GM18517 (cell line): Measurements from ENCODE around the gene ABLIM1.

Experiments used
- ATAC-seq: cut with Tn5 transposase; IDR thresholded peaks from one replicate; pipeline ENCODE4 v1.9.1; 2021; ENCODE audit warnings: mild to moderate bottlenecking, moderate library complexity; ENCODE audit not compliant: unreplicated experiment

Gene ABLIM1

GRCh38 chr10:114649217-114649903, 8.7 kb downstream of the ABLIM1 start:
- no peak for ATAC-seq

GRCh38 chr10:114648368-114648767, 9.7 kb downstream of the ABLIM1 start:
- ATAC-seq: no peak

DNA sequence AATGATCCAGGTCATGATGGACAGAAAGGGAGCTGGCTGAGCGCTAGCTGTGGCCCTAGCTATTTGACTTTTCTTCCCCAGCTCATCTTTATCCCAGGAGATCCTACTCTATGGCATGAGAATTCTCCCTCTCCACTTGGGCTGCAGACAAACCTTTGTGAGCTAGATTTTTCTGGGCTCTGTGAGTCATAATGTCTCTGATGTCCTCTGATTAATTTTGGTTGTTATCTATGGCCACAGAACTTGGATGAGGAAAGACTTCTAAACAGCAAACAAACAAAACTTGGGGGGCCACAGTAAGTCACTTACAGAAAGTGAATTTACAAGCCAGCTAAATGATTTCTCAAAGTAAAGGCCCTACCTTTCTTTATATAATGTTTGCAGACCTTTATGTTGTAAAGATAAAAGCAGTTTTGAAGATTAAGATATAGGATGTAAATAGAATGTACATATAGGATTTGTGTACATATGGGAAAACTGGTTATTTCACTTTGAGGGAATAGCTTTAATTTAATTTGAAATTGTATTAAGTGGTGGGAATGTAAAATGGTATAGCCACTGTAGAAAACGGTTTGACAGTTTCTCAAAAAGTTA, 10.4 kb downstream of the ABLIM1 start:
- no peak for ATAC-seq

- ATAC-seq: no peak
Measured at GRCh38 chr10:114646426-114646825, 11.6 kb downstream of the ABLIM1 start.

DNA sequence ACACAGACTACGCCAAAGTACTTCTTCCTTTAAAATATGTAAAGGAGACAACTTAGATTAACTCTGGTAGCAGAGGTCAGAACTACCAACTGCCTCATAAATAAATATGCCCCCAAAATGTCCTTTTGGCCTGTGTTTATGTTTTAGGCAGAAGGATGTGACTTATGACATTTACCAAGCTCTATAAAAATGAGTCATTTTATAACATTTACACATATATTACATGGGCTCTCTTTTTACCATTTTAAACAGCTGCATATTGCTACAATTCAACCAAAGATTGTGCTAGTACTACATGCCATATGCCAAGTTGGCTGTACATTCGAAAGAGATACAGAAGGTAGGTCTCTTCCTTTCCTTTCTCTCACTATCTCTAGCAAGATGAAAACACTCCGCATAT, 12.4 kb downstream of the ABLIM1 start:
- no peak for ATAC-seq

DNA sequence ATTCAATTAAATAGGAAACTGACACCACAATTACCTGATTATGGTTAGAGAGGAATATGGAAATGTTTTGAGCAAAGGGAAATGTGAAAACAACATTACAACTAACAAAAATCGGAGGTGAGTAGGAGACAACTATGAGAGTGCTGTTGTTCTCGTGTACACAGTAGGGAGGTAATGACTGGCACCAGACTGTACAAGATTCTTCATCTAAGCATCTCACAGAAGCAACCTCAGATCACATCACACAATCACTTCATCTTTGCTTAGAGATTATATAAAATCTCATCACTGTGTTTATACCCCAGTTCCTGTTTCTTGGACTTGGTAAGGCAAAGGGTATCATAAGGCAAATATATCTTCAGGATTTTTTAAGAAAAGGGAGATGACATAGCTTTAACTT, 14.9 kb downstream of the ABLIM1 start:
- ATAC-seq: no peak

GRCh38 chr10:114642729-114643128, 15.3 kb downstream of the ABLIM1 start:
- no peak for ATAC-seq

- peak; percentile 61 for ATAC-seq
Measured at GRCh38 chr10:114638821-114639625, 19.1 kb downstream of the ABLIM1 start.

DNA sequence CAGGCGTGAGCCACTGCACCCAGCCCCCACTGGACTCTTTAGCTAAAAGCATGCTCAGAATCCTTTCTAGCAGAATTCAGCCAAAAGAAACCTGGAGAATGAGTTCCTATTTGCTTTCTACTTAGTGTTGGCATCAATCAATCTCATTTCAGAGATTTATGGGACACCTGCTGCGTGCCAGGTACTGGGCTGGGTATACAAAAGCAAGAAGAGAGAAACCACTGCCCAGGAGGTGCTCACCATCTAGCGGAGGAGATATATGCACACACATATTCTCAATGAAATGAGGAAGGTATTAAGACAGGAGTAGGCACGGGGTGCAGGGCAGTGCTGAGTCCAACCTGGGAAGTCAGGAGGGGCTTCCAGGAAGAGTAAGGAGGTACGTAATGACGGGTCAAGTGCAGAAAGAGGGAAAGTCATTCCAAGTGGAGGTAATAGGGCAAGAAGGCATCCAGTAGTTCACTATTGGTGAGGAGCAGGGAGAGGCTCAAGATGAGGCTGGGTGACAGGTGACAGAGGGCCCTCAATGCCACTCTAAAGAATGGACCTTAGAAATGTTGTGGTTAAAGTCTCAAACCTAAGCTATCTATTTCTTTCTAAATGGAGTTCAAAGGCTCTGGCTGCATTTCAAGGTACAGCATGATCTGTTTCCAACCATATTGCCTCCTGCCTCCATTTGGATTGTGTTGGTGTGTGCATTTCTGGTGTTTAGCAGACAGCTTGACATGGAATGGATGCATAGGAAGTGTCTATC, 22.1 kb downstream of the ABLIM1 start:
- no peak for ATAC-seq

DNA sequence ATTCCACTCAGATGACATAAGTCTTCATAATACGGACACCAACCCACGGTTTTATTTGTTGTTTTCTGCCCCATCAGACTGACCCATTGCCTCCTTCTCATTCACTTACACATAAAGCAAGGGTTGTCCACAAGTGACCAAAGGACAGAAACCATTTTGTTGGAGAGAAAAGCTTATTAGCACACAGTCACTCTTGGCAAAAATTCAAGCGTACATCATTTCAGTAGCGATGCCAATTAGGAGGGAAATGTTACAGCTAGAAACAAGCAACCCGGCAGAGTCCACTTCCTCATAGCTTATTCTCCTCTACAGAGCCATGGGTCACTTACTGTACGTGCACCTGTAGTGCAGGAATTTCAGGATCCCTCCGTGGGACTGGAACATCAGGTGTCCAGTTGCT, 23.0 kb downstream of the ABLIM1 start:
- no peak for ATAC-seq

DNA sequence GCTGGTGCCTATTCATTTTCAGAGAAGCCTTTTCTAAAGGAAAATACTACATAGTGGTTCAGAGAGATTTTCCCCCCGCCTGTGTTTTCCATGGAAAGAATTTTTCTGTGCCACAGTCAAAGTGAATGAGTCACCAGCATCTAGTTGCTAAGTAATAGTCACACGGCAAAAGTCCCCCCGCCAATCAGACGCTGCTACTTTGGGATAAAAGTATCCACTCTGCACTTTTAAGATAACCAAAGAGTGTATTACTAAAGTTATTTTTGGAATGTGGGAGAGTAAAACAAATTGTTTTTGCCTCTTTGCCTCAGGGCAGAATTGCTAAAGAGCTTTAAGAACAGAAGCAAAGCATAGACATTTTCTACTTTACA, 23.5 kb downstream of the ABLIM1 start:
- no peak for ATAC-seq

DNA sequence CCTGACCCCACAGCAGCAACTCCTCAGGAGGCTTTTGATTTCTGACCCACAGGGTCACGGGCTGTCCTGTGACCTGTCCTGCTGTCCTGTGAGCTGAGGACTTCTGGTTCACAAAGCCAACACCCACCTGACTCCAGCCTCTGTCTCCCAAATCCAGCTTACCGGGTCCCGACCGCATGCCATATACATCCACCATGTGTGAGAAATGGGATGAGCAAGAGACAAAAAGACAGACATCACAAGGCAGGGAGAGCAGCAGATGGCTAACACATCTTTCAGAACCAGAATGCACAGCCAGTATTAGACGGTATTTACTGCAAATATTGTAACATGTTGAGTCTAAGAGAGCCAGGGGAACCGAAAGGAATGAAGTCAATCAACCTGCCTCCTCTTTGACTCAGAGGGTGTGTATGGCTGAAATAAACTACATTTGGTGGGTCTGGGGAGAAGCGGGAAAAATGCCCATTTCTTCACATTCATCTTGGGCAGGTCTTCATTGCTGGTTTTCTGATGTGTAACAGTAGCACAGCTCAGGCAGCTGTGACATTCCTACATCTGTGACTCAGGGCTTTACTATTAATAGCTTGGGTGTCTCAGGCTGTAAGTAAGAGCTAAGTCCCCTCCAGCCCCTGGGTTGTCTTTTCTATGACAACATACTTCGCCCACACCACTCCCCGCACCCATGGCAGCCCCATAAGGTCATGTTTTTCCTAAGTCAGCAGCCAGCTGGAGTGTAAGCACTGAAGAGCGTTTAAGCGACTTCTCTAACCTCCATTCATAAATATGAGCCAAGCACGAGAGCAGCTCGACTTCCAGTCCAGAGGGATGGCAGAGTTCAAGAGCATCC, 25.0 kb downstream of the ABLIM1 start:
- no peak for ATAC-seq

GRCh38 chr10:114631666-114632417, 26.2 kb downstream of the ABLIM1 start:
- peak; percentile 66 for ATAC-seq

- no peak for ATAC-seq
Measured at GRCh38 chr10:114631090-114631665, 26.9 kb downstream of the ABLIM1 start.

DNA sequence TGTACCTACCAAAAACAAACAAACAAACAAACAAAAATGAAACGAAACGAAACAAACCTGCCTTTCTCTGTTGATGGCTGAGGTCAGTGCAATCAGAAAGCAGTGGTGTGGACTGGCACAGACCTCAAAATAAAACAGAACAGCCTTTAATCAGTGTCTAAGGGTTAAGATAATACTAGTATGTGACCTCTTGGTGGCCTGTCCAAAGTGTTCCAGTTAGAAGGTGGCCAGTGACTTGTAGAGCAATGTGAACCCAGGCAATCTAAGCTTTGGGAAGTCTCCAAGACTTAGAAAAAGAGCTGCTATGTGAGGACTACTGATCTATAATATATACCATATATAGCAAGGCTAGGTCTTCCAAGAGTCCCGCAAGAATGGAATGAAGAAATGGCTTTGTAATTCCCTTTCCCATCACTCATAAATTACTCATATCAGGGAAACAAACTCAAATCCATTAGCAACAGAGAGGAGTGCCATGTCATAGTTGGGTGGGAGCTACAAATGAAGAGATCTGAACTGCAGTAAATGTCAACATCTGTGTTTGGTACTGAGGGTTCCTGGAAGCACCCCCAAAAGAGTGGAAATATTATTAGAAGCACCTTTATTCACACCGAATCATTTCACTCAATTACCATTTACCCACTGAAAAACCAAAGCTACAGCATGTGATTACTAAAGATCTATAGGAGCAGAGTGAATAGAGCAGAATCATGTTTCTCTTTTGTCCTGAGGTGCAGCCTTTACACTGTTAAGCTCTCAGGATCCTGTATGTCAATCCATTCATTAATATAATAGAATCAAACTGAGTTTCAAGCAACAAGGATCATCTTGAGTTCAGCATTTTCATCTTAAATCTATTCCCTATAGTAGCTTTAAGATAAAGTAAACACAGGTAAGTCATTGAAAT, 28.0 kb downstream of the ABLIM1 start:
- no peak for ATAC-seq

DNA sequence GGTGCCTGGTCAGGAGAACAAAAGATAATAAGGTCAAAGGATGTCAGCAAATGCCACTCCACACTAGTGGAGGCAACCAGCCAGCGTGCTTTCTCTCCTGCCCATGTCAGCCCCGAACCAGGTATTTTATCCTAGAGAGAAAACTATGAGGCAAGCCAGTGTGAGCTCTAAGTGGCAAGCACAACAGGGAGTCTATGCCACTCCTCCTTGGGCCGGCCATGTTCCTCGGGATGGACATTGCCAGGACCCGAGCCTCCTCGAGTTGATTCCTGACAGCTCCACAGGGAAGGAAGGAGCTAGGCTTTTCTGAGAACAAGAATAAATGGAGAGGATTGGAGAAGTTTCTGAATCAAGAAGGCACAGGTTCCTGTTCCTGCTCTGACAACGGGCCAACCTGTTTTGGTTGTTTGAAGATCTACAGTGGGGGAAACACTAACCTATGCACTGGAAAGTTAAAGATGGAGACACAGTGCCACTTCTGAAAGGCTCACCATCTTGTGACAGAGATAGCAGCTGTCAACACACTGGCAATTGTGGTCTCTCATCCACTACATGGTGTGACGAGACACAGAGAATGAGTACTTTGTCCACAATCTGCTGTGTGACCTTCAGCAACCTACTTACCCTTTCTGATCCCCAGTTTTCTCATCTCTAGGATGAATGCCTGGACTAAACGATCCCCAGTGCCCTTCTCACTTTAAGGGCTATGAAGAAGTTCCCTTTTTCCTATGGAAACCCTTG, 28.8 kb downstream of the ABLIM1 start:
- no peak for ATAC-seq

DNA sequence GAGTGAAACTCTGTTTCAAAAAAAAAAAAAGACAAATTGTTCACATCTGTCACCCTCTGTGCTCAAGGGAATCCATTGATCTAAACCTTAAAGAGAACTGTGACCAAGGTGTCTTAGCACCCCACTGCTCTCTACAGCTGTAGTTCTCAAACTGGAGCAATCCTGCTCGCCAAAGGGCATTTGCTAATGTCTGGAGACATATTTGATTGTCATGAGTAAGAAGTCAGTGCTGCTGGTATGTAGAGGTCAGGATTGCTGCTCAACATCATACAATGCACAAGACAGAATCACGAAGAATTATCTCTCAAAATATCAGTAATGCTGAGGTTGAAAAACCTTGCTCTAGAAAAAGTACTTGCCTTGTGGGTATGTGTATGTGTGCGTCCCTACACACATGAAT, 30.0 kb downstream of the ABLIM1 start:
- no peak for ATAC-seq

DNA sequence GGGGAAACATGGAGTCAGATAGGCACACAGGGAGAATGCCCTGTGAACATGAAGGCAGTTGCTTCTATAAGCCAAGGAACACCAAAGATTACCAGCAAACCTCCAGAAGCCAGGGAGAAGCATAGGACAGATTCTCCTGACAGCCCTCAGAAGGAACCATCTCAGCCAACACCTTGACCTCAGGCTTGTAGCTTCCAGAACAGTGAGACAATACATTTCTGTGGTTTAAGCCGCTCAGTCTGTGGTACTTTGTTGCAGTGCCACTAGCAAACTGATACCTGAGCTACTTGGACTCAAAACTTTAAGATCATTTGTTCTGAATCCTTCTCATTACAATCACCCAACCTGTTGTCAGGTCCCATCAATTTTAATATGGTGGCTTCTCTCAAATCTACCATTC, 31.2 kb downstream of the ABLIM1 start:
- no peak for ATAC-seq
